Stimulated activated naive CD4-positive, alpha-beta T cell (primary cell): ENCODE data around the gene PODN.

ENCODE experiments used
- DNase-seq, 6 experiments: peaks; one replicate each; lab custom pipeline; 2025; lab: John Stamatoyannopoulos, UW

PODN gene

DNA sequence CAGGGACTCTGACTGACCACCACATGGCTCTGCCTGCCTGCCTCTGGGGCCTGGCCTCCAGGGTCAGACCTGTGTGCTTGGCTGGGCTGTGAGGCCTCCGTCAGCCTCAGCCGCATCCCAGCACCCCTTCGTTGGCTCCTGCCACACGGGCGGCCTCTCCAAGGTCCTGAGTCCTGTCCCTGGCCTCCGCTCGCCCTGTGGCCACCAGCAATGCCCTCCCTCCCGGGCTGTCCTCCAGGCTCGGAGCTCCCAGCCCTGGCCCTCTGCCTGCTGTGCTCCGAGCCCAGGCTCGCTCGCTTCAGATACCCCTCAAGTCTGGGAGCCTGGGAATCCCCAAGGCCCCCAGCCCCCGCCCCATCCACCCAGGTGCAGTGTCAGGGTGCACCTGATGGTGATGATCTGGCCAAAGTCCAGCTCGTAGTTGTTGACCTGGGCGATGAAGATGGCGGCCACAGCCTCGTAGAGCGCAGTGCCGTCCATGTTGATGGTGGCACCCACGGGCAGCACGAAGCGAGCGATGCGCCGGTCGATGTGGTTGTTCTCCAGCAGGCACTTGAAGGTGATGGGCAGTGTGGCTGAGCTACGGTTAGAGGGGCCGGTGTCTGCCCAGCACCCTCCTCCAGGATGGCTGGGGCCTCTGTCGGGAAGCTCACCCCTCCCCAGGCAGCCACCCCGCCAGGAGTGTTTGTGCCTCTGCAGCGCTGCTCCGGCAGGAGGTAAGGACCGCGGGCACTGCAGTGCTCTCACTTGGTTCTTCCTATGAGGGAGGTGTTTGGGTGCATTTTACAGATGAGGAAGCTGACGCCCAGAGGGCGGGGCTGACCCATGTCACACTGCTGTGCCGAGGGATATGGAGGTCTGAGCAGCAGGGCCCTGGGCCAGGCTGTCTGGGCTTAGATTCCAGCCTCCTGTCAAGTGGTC is 28.5 kb downstream of the PODN start:
- DNase-seq = no peak

DNA sequence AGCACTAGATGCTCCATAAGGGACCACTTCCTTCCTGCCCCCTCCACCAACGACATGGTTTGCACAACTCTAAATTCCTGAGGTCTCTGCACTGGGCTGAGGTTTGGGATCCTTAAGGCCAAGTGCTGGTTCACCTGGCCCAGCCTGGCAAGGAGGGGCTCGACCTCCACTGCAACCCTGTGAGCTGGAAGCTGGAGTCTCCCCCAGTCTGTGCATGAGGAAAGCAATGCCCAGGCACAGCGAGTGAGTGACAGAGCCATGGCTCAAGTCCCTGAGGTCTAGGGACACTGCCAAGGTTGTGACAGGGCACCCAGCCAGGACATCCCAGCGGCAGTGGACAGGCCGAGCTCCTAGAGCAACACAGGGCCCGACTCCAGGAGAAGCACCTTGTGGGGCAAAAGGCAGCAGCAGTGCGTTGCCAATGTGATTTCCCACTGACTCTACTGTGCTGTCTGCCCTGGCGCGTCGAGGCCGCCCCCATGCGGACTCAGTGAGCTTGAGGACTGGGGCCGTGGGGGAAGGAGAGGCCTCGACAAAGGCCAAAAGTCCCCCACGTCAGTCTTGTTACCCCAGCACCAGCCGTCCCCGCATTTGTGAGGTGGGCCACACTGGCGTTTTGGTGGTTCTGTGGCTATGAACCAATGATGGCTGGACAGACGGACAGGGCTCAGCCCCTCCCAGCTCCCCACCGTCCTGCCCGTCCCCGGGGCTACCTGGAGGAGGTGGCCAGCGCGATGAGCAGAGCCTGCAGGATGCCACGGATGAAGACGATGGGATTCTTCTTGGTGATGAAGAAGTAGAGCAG is 30.0 kb downstream of the PODN start:
- DNase-seq = no peak

DNA sequence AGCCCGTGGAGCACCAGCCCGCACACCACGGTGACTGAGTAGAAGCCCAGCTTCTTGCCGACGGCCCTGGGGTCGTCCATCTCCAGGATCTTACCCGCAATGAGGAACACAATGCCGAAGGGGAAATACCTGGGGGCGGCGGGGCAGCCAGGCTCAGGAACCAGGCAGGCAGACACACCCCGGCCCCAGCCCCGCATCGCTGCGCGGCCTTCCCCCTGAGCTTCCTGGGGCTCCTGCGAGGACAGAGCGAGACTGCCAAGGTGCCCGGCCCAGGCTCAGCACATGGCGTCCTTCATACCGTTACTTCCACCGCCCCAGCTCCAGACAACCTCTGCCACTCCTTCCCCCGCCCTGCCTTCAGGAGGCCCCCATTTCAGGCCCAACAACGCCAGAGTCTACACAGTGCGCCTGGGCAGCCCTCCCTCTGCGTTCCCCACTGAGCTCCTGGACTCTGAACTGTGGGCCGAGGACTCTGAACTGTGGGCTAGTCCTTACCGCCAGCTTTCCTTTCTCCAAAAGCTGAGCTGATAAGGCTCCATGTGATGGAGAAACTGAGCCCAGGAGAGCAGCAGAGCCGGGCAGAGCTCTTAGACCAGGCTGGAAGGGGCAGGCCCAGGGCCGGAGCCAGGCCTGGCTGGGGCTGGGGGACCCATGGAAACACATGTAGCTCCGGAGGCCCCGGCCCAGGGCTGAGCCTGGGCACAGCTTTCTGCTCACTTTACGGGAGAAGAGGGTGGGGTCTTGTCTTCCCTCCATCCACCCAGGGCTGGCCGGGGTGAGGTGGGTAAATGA is 30.8 kb downstream of the PODN start:
- no peak for DNase-seq

DNA sequence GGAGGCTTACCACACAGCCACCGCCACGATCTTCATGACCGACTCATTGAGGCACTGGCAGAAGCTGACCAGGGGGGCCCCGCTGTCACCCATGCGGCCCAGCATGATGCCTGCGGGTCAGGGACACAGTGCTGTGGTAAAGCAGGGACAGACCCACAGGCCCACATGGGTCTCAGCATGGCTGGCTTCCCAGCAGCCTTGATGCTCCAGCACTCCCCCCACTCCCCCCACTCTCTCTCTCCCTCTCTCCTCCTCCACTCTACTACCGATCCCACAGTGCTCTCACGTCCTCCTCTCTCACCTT is 31.4 kb downstream of the PODN start:
- DNase-seq = no peak

DNA sequence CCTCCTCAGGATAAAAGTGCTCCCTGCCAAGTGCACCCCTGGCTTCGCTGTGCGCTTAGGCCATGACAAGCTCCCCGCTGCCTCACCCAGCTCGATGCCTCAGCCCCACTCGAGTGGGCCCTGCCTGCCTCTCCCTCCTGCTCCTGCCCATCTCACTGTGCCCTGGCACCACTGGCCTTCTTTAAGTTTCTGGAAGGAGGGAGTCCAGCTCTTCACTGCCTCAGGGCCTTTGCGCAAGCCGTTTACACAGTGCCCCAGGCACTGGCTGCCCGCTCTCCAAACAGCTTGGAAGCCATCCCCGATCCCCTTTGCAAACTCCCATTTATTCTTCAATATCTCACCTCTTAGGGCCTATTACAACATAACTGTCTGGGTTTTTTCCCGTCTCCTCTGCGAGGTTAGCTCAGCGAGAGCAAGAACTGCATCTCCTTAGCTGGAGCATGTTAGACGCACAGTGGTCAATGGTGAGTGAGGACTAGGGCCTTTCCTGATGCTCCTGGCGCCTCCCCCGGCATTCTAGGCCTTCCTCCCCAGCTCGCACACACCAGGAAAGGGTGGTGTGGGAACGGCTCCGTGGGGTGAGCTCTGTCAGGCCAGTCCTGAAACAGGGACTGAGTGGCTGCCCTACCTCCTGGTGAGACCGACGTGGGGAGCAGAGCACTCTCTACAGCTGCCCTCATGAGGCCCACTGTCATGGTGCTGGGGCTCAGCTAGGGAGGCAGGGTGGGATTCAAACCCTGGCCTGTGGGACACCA is 31.9 kb downstream of the PODN start:
- DNase-seq = no peak

DNA sequence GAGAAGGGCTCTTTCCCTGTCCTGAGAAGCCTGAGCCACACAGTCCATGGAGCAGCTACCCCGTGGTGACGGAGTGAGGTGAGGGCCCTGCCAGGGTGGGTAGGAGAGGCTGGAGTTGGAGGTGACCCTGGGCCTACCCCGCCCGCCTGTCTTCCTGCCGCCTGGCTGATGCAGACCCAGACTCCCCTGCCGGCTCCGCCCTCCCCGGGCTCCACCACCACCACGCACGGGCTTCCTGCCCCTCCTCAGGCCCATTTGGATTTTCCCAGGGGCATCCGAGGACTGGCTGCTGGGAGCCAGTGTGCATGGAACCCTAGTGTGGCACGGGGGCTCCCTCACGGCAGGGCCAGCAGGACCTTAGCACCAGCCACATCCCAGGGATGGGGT is 32.5 kb downstream of the PODN start:
- no peak for DNase-seq

DNA sequence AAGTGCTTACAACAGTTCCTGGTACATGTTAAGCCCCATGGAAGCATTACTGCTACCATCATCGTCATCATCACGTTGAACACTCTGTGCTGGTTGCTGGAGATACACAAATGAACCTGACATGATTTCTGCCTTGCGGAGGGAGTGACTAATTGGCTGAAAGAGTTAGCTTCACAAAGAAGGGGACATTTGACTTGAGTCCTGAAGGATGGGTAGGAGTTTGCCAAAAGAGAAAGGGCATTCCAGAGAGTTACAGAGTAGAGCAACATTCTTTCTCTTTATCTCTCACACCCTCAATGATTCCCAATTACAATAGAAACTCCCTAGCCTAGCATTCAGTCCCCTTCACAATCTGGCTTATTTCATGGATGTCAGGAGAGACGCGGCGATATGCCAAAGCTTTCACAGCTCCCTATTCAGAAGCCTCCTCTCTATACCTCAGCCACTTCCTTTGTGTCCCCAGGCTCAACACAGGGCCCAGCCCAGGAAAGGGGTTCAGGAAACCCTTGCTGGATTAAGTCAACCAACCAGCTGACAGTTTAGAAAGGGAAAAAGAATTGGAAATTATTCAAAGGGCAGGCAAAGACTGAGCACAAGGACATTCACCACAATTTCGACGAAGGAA is 42.4 kb downstream of the PODN start:
- DNase-seq = no peak

DNA sequence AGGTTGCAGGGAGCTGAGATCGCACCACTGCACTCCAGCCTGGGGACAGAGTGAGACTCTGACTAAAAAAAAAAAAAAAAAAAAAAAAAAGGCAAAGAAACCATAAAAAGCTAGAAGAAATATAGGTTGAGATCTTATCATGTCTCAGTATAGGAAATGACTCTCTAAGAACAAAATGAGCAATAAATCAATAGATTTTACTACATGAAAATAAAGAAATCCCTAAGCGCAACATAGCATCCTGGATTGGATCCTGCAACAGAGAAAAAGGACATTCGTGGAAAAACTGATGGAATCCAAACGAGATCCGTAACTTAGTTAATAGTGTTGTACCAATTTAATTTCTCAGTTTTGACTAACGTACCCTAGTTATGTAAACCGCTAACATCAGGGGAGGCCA is 45.1 kb downstream of the PODN start:
- no peak for DNase-seq

DNA sequence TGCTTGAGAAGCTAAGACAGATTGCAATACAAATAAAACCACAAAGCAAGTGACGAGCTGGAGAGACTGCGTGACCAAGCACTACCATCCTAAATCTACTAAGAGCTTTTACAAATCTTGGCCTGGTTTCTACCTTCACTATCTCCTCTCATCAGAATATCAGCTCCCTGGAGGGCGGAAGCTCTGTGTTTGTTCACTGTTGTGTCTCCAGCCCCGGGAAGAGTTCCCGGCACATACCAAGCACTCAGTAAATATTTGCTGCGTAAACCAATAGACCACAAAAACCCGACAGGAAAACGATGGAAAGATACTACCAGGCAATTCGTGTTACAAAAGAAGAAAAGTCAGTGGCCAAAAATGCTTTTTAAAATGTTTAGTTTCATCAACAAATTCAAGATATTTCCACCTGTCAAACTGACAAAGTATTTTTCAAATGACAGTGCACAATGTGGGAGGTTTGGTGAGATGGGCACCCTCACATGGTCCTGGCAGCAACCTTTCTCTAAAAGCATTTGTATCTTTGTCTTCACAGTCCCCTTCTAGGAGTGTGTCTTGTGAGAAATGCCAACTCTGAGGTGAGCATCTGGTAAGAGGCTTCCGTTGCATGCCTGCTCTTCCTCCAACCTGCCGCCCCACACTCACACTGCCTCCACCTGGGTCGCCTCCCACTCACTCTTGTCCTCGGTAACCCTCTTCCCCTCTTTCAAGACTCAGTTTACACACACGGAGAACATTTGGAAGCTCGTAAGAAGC is 45.7 kb downstream of the PODN start:
- DNase-seq = peak in 1 of 6 experiments; percentile 6

DNA sequence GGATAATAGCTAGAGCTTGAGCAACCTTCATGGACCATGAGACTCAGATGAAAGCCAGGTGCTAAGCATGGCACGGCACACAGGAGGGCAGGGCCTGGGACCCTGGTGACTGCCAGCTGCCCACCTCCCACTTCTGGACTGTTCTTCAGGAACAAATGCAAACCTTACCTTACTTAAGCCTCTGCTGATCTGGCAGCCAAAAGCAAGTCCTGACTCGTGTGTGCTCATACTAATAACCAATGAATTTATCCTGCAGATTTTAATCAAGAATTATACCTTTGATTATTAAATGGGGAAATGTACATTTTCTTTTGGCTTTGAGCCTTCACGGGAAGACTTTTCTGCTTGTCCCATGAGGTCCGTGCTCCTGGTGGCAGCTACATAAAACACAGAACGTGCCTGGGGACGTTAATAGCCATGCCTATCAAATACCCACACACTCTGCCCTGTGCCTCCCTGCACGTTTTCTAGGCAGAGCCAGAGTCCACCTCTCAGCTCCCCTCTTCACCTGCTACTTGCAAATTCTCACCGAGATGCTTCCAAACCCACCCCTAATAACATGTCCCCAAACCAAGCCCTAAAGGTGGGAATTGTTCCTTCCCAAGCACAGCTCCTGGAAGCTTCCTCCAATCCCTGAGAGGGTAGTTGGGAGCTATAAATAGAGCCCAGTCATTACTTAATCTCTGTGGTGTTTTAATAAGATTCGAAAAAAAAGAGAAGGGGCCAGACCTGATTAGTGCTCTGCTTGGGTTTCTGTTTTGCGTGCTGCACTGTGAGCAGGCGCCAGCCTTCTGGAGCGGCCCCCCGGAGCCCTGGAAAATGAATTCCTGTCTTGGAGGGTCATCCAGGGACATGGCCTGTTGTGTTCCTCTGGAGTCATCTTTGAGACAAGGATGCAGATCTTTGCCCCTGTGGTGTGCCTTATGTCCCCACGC is 46.9 kb downstream of the PODN start:
- DNase-seq = no peak

DNA sequence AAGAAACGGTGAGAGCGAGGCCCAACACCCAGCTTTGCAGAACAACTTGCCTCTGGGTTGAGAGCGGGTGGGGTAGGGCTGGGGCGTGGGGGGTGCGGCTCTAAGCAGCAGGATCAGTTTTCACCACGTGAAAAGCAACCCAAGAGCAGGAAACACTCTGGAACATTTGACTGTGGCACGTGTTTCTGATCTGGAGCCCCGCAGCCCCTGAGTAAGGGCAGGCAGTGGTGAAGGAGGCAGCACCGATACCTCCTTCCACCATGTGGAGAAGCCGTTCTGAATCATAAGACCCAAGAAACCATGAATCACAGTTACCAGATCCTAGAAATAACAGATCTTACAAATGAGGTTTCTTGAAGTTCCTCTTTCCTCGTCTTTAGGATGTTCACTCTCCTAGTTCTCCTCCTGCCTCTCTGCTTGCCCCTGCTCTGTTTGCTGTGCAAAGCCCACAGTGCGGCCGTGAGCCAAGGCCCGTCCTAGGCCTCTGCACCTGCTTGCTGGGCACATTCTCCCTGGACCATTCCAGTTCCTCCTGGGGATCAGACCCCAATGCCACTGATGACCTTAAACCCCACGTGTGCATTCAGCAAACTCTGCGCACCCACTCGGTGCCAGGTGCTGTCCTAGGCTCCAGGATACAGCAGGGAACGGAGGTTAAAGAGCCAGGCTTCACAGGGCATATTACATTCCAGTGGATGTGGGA is 48.5 kb downstream of the PODN start:
- no peak for DNase-seq

DNA sequence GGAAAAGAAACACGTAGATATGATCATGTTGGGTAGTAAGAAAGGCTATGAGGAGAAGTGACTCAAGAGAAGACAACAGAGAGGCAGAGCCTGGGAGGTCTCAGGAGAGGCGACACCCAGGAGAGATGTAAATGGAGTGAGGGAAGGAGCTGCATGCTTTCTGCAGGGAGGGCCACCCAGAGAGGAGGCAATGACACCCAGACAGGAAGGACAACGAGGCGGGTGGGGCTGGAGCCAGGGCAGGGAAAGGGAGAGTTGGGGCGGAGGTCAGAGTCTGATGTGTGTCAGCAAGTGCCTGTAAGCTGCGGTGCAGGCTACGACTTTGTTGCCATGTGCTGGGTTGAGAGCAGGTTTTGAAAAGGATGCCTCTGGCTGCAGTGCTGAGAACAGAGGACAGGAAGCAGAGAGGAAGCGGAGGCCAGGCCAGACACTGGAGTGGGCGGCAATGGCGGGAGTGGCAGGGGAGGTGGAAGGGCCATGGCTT is 49.1 kb downstream of the PODN start:
- DNase-seq = no peak

DNA sequence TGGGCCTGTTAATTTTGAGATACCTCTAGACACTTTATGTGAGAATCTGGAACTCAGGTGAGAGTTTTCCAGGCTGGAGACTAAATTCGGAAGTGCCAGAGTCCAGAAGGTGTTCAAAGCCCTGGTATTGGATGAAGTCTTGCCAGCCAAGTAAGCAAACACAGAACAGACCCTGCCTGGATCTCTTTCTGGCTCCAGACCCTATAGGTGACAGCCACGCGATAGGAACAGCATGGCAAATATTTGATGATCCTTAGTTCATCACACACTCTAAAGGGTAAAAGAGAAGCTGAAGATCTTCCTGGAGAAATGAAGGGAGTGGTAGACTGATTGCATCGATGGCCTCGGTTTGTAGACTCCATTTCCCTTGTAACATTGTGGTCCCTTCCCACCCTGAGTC is 49.7 kb downstream of the PODN start:
- no peak for DNase-seq

DNA sequence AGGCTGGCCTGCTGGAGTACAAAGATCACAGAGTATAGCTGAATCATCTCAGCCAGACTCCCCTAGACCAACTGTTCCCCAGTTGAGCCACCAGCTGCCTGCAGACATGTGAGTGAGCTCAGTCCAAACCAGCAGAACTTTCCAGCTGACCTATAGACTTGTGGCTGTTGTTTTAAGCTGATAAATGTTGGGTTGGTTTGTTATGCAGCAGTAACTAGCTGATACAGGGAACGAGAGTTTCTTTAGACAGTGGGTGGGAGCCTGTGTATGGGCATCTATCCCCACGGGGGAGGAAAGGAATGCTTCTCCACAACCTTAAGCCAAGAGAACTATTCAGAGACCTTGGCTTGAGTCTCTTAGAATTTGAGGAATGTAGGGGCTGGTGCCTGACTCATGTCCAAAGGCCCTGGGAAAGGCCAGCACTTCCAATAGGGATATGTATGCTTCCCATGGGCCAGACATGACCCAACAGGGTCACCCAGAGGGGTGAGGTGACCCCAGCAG is 50.3 kb downstream of the PODN start:
- no peak for DNase-seq

DNA sequence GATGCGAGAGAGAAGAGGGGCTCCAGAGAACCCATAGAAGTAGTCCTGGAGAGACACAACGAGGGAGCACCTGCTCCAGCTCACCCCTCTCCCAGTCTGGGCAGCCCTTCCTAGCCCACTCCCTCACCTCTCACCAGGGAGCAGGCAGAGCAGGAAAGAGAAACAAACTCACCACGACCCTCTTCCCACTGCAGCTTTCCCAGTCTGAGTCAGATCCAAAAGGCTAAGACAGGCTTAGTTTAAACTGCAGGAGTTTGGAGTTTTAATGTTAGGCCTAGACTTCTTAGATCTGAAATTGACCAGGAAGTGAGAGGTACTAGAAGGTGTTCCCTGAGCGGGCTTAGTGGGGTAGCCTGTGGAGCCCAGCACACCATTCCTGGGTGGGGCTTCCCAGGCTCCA is 50.8 kb downstream of the PODN start:
- DNase-seq = no peak

DNA sequence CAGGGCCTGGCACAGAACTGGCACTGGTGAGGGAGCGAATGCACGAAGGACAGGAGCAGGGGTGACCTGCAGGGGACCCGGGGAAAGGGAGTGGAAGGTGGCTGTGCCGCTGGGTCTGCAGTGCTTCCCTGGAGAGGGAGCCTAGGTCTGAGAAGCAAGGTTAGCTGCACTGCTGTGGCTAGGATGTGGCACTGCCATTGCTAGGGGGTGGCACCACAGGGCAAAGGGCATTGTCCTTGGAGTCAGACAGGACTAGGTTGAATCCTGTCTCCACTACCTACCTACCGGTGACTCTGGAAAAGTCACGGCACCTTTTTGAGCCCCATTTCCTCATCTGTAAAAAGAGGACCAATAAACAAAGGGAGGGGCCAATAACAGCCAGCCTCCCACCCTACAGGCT is 52.1 kb downstream of the PODN start:
- DNase-seq = no peak

DNA sequence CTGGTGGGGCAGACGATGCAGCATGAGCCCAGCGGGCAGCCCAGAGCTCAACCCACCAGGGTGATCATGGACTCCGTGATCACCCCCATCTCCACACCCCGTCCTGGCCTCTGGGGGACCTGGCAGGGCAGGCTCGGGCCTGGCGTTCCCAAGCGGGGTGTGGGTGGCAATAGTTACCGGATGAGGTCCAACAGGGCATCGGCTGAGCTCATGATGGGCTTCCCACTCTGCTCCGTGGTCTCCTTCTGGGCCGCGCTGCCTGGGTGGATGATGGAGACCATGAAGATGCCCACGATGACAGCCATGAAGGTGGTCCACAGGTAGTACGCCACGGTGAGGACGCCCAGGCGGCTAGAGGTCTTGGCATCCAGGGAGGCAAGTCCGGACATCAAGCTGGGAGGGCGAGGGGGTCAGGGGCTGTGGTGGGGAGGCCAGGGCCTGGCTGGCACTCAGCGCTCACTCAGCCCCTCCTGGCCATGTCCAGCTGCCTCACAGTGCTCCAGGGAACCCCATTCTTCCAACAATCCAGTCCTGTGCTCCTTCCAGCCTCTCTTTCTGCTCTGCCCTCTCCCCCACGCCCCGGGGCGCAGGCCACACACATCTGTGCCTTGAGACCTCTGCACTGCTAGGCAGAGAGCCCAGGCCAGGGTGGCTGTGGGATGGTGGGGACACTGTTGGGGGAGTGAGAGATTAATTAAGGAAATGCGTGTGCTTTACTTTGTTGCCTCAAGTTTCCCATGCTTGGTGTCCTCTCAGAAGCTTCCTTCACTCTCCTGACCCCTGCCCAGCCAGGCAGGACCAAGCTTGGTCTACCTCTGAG is 52.8 kb downstream of the PODN start:
- DNase-seq = no peak
